Lower leg skin (tissue), 3 donors: ENCODE results near the gene IRAK1.

Source experiments
- CTCF ChIP-seq, 3 donors: fragments of 450-650 bp; IDR thresholded peaks; one replicate each; pipeline ENCODE4 v1.5.1; 2016; ENCODE audit warnings: antibody characterized with exemption in 3 of 3, mild to moderate bottlenecking in 3 of 3, moderate library complexity in 2 of 3
- POLR2A ChIP-seq, 2 donors: fragments of 450-650 bp; IDR thresholded peaks; one replicate each; pipeline ENCODE4 v1.6.1; 2016 to 2017; ENCODE audit warnings: antibody characterized with exemption in 2 of 2, mild to moderate bottlenecking in 1 of 2, moderate library complexity in 1 of 2

- no peak for TF ChIP-seq POLR2A (IDR thresholded peaks at IDR 0.05)
- no peak for TF ChIP-seq CTCF (IDR thresholded peaks at IDR 0.05)
Observed at GRCh38 chrX:153966841-153967535, 52.7 kb downstream of the IRAK1 start.
